D721Med (cell line): ENCODE results near the gene METTL23.
"Not testable (repeated sequence)": the region's sequence is repeated elsewhere in the genome, so short reads cannot be mapped to it uniquely, and the experiment has no call there.

Experiments
- DNase-seq: peaks from one replicate; pipeline ENCODE4 v3.0.0; 2011; ENCODE audit warnings: low spot score; ENCODE audit not compliant: insufficient read length
- FAIRE-seq: peaks from 2 replicates; lab custom pipeline; 2011; peaks lifted over from hg19 to GRCh38; lab: Jason Lieb, UNC
- CTCF ChIP-seq: IDR thresholded peaks from 2 replicates; pipeline ENCODE4 v1.5.1; 2012; ENCODE audit warnings: mild to moderate bottlenecking, control low read depth; ENCODE audit not compliant: insufficient read depth; ENCODE audit errors: missing control alignments

Gene METTL23

DNA sequence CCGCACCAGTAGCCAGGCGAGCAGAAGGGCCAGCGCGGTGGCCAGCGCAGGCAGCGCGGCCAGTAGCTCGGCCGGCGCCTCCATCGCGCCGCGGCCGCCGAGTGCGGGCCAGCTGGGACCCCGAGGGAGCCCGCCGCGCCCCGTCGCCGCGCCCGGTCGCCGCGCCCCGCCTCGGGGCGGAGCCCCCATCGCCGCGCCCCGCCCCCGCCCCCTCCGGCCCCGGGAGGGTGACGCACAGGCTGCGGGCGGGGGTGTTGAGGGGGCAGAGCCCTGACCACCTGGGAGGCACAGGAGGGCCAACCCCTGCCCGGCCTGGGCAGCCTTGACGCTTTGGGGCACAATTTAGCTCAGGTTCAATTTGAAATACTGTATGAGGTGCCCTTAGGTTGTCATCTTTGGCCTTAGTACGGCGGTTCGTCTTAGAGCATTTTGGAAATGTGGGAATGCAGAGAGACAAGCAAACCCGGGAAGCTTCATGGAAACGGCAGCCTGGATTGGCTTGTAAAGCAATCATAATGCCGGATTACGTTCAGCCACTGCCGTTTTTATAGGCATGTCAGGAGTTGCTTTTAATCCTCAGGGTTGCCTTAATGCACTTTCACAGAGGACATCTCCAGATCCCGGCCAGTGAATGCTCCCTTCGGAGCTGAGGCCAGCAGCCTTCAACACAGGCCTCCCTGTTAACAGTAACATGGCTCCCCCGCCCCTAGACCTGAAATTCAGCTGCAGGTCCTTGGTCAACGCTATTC, 15.6 kb upstream of the METTL23 start, which contains the start of gene MXRA7:
Gene MXRA7, minus strand, starts transcription at position 103 of the 749 bp plus-strand sequence. Its CDS starts 19 bp downstream, at position 84.
- no peak for TF ChIP-seq CTCF
- DNase-seq (peak; percentile 82), FAIRE-seq (no peak)

DNA sequence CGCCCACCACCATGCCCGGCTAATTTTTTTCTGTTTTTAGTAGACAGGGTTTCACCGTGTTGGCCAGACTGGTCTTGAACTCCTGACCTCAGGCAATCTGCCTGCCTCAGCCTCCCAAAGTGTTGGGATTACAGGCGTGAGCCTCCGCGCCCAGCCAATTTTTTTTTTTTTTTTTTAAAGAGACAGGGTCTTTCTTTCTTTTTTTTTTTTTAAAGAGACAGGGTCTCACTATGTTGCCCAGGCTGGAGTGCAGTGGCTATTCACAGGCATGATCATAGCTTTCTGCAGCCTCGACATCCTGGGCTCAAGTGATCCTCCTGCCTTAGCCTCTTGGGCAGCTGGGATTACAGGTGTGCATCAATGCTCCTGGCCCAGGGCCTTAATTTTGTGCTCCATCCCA, 14.3 kb upstream of the METTL23 start:
- not testable (repeated sequence) for DNase-seq, FAIRE-seq

DNA sequence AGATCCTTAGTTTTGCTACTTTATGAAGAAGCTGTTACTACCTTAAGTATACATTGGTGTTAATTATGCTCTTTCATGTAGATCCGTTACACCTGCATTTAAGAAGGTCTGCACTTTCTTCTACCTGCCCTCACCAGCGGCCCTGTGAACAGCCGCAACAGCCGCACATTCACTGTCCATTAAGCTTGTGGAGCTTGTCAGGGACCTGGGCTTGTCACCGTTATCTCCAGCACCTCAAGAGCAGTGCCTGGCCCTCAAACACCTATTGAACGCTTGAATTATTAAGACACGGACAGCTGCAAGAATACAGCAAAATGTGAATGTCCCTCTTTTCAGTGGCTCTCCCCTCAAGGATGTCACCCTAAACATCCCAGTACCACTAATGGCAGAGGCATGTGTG, 12.9 kb upstream of the METTL23 start:
- FAIRE-seq (no peak), DNase-seq (no peak)
- TF ChIP-seq CTCF = no peak

DNA sequence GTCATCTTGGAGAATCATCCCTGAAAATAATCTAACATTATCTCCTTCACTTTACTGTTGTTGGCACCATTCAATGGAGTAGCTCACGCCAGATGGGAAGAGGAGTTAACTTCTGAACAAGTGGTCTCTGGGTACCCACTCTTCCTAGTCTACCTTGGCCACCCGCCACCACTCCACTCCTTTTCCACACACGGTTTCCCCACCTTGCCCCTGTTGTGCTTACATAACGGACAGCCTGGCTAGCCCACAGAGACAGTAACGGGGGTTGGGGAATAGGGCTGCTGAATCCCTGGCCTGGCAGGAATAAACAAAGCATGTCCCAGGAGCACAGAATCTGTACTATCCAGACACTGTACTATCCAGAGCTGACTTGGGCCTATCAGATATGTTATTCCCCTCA, 12.3 kb upstream of the METTL23 start:
- DNase-seq = no peak
- TF ChIP-seq CTCF = no peak

GRCh38 chr17:76714822-76715495, 11.7 kb upstream of the METTL23 start:
- TF ChIP-seq CTCF = peak; percentile 98
- DNase-seq = no peak
- no peak for FAIRE-seq

More for the DNA sequence above, 12.3 kb upstream of the METTL23 start:
- no peak for FAIRE-seq

DNA sequence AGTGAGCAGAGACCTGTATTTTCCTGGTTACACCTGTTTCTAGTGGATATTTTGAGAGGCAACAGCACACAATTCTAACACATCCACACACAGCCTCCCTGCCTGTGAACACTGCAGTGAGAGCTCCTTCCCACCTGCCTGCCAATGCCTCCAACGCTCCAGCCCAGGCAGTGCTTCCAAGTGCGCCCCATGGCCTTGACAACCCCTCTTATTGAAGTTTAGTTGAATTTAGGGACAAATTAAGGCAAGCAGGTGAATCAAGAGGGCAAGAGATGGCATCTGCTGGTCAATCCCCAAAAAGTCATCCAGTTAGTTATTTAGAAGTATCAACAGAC, 11.2 kb upstream of the METTL23 start:
- no peak for TF ChIP-seq CTCF
- DNase-seq = no peak
- no peak for FAIRE-seq

DNA sequence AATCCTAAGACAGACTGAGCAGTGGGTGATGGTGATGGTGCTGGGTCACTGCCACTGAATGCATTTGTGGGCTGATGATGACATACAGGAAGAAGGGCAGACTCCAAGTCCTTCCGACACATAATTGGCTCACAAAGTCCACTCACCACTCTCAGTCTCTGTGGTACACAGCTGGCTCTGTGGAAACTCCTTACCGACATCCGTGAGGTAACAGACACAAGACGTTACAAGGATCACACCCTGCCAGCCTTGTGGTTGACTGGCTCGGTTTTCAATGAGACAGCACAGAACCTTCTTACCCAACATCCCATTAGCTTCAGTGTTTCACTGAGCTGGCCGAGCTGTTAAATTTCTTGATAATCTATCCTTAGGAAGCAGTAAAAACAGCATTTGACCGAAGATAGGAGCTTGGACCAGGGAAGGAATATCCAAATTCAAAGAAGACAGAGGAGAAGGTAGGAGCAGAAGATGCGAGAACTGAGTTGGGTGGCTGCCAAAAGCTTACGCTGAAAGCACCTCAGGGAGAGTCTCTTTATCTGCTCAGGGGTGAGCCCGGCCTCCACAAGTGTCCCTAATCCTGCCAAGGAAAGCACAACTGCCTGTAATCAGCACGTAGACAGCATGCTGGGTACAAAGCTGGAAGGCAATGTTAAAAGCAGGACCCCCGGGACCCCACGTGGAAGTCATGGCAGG, 10.3 kb upstream of the METTL23 start:
- FAIRE-seq = no peak
- no peak for DNase-seq
- TF ChIP-seq CTCF = no peak
